ENCODE data around the gene PROZ.
A peak's percentile ranks its signal among the peaks of the same experiment; 100 is the strongest.

Gene PROZ

DNA sequence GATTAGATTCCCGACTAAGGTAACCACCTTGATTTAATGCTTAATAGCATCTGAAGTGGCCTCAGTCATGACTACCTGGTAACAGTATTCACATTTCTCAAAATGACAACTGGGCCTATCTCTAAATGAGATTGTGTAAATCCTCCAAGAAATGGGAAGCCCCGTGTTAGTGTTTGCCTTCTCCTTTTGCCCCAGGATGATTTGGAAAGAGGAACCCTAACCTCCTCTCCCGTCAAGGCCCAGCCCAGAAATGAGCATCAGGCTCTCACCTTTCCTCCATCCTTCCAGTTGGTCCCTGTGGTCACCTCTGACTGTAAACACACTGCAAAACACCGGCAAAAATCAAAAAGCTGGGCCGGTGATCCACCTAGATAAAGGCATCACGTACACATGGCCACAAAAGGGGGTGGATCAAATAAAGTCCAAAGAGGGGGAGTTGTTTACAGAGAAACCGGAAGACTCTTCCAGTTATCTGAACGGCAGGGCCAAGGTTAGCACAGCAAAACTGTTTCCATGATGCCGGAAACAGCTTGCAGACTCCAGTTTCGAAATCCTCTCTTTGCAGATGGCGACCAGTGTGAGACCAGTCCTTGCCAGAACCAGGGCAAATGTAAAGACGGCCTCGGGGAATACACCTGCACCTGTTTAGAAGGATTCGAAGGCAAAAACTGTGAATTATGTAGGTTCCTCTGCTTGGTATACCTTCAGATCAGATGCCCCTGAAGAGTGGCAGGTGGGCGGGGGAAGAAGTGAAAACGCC, 19.5 kb upstream of the PROZ start:
- no peak overlapping the region for H4K8ac ChIP-seq (ENCODE audit: low read length)
- WGBS = 93% methylated on average over 16 of the region's 16 CpGs
- peaks cover 0 to 15% of the 10 kb centered on the region in 2 experiments for H3K36me3 ChIP-seq (ENCODE audit: control insufficient read depth in 1 of 2, insufficient read depth in 2 of 2, low read depth in 1 of 2, low read length in 2 of 2)
- H3K4ac ChIP-seq (ENCODE audit: low read depth in 1 of 2, low read length in 2 of 2) = no peak overlapping the region
- H2AK5ac ChIP-seq (ENCODE audit: low read length, severe bottlenecking) = no peak overlapping the region
- H3K9me3 ChIP-seq (ENCODE audit: control insufficient read depth, low read length) = no peaks in the 10 kb centered on the region
- no peaks in the 10 kb centered on the region for H3K79me1 ChIP-seq (replicated peaks; ENCODE audit: low read length, poor library complexity, severe bottlenecking)
- no peak overlapping the region for H4K91ac ChIP-seq (ENCODE audit: low read length)
- H3K27me3 ChIP-seq (ENCODE audit: control insufficient read depth in 1 of 2, insufficient read depth in 1 of 2, low read length in 2 of 2) = peaks cover 0 to 12% of the 10 kb centered on the region in 2 experiments
- H3K18ac ChIP-seq (ENCODE audit: low read depth in 1 of 2, low read length in 2 of 2) = no peak overlapping the region
- no peak overlapping the region for H3K23ac ChIP-seq (ENCODE audit: low read length in 2 of 2)
- H2BK15ac ChIP-seq (ENCODE audit: low read depth, poor library complexity, severe bottlenecking) = no peak overlapping the region
- no peak for DNase-seq
- peak overlapping the region; percentile 27 for H2AFZ ChIP-seq (ENCODE audit: low read depth, low read length)
- no peak overlapping the region for H3K4me3 ChIP-seq (ENCODE audit: insufficient read depth in 1 of 2, low read depth in 1 of 2, low read length in 2 of 2)
- no peak overlapping the region for H3K9ac ChIP-seq (ENCODE audit: low read length)
- H3K14ac ChIP-seq (ENCODE audit: low read length in 2 of 2) = no peak overlapping the region
- H3K4me1 ChIP-seq (ENCODE audit: control insufficient read depth, insufficient read depth, low read depth, low read length) = no peaks in the 10 kb centered on the region
- H2BK5ac ChIP-seq (ENCODE audit: low read depth, low read length, poor library complexity, severe bottlenecking) = no peak overlapping the region
- H2BK120ac ChIP-seq (ENCODE audit: low read depth, low read length) = no peak overlapping the region
- no peak overlapping the region for H2BK12ac ChIP-seq (ENCODE audit: low read length in 2 of 2)
- no peak overlapping the region for H3K27ac ChIP-seq (ENCODE audit: low read length, poor library complexity, severe bottlenecking)
- H3K4me2 ChIP-seq (ENCODE audit: low read length, poor library complexity, severe bottlenecking) = no peak overlapping the region

DNA sequence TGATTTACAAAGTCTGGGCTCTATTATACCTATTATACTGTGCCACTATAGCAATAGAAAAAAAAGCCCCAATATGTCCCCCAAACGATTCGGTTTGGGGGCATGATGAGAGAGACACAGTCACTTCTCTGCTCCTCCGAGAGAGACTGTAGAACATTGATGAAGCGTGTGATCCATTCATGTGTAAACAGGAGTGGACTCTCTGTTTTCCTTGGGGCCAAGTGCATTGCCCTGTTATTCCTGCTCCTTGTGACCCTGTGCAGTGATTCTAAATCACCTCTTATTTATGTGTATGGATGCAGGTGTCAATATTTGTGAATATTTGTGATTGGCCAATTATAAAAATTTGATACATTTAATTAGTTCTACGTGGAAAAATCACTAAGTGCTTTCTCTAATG, 18.9 kb upstream of the PROZ start:
- no peak overlapping the region for H4K91ac ChIP-seq (ENCODE audit: low read length)
- H3K4me1 ChIP-seq (ENCODE audit: control insufficient read depth, insufficient read depth, low read depth, low read length) = no peaks in the 10 kb centered on the region
- no peak overlapping the region for H2BK5ac ChIP-seq (ENCODE audit: low read depth, low read length, poor library complexity, severe bottlenecking)
- peaks cover 0 to 15% of the 10 kb centered on the region in 2 experiments for H3K36me3 ChIP-seq (ENCODE audit: control insufficient read depth in 1 of 2, insufficient read depth in 2 of 2, low read depth in 1 of 2, low read length in 2 of 2)
- H3K9me3 ChIP-seq (ENCODE audit: control insufficient read depth, low read length) = no peaks in the 10 kb centered on the region
- no peak overlapping the region for H3K4me2 ChIP-seq (ENCODE audit: low read length, poor library complexity, severe bottlenecking)
- no peak for DNase-seq
- H2BK120ac ChIP-seq (ENCODE audit: low read depth, low read length) = no peak overlapping the region
- H3K23ac ChIP-seq (ENCODE audit: low read length in 2 of 2) = no peak overlapping the region
- no peak overlapping the region for H2AK5ac ChIP-seq (ENCODE audit: low read length, severe bottlenecking)
- H2AFZ ChIP-seq (ENCODE audit: low read depth, low read length) = no peak overlapping the region
- 78% methylated on average over 5 of the region's 5 CpGs for WGBS
- H3K27ac ChIP-seq (ENCODE audit: low read length, poor library complexity, severe bottlenecking) = no peak overlapping the region
- H3K4me3 ChIP-seq (ENCODE audit: insufficient read depth in 1 of 2, low read depth in 1 of 2, low read length in 2 of 2) = no peak overlapping the region
- H3K79me1 ChIP-seq (replicated peaks; ENCODE audit: low read length, poor library complexity, severe bottlenecking) = no peaks in the 10 kb centered on the region
- H3K18ac ChIP-seq (ENCODE audit: low read depth in 1 of 2, low read length in 2 of 2) = no peak overlapping the region
- H3K14ac ChIP-seq (ENCODE audit: low read length in 2 of 2) = no peak overlapping the region
- peaks cover 0 to 12% of the 10 kb centered on the region in 2 experiments for H3K27me3 ChIP-seq (ENCODE audit: control insufficient read depth in 1 of 2, insufficient read depth in 1 of 2, low read length in 2 of 2)
- no peak overlapping the region for H2BK15ac ChIP-seq (ENCODE audit: low read depth, poor library complexity, severe bottlenecking)
- H4K8ac ChIP-seq (ENCODE audit: low read length) = no peak overlapping the region
- no peak overlapping the region for H3K9ac ChIP-seq (ENCODE audit: low read length)
- H2BK12ac ChIP-seq (ENCODE audit: low read length in 2 of 2) = no peak overlapping the region
- no peak overlapping the region for H3K4ac ChIP-seq (ENCODE audit: low read depth in 1 of 2, low read length in 2 of 2)

DNA sequence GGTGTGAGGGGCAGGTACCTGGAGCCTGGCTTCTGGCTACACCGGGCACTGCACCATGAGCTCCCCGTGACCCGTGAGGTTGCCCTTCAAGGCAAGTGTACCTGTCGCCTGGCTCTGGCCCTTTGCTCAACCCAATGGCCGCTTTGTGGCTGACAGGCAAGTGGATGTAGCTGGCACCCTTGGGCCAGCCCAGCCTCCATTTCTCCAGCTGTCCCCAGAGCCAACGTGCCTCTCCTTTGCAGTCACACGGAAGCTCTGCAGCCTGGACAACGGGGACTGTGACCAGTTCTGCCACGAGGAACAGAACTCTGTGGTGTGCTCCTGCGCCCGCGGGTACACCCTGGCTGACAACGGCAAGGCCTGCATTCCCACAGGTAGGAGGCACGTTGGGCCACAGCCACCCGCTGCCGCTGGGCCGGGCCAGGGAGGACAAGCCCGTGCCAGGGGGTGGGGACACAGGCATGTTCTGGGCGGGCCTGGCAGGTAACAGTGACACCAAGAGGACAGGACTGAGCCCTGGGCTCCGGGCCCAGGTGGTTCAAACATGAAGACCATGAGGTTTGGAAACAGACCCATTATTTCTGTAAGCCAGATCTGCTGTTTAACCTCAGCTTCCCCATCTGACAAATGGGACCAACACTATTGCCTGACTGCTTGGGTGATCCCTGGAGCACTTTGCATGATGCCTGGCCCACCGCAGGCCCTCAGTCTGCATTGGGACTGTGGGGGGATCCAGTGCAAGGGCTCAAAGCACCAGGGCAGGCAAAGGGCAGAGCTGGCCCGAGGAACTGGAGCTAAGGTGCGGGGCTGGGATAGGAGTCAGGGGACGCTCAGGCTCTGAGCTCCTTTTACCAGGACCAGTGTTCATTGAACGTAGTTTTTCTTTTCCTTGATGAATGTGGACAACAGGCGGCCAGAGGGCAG, 17.5 kb upstream of the PROZ start:
- Histone ChIP-seq H3K4me3 (ENCODE audit: insufficient read depth in 1 of 2, low read depth in 1 of 2, low read length in 2 of 2) (no peak overlapping the region), H2AFZ (ENCODE audit: low read depth, low read length) (no peak overlapping the region), H4K91ac (ENCODE audit: low read length) (no peak overlapping the region), H2BK12ac (ENCODE audit: low read length in 2 of 2) (no peak overlapping the region), H3K27me3 (ENCODE audit: control insufficient read depth in 1 of 2, insufficient read depth in 1 of 2, low read length in 2 of 2) (peaks cover 0 to 12% of the 10 kb centered on the region in 2 experiments), H3K4me2 (ENCODE audit: low read length, poor library complexity, severe bottlenecking) (no peak overlapping the region), H4K8ac (ENCODE audit: low read length) (no peak overlapping the region), H3K4me1 (ENCODE audit: control insufficient read depth, insufficient read depth, low read depth, low read length) (no peaks in the 10 kb centered on the region), H2BK5ac (ENCODE audit: low read depth, low read length, poor library complexity, severe bottlenecking) (no peak overlapping the region), H2AK5ac (ENCODE audit: low read length, severe bottlenecking) (no peak overlapping the region), H2BK120ac (ENCODE audit: low read depth, low read length) (no peak overlapping the region), H3K23ac (ENCODE audit: low read length in 2 of 2) (no peak overlapping the region), H3K9ac (ENCODE audit: low read length) (no peak overlapping the region), H2BK15ac (ENCODE audit: low read depth, poor library complexity, severe bottlenecking) (no peak overlapping the region), H3K27ac (ENCODE audit: low read length, poor library complexity, severe bottlenecking) (no peak overlapping the region), H3K14ac (ENCODE audit: low read length in 2 of 2) (no peak overlapping the region), H3K79me1 (replicated peaks; ENCODE audit: low read length, poor library complexity, severe bottlenecking) (no peaks in the 10 kb centered on the region), H3K9me3 (ENCODE audit: control insufficient read depth, low read length) (no peaks in the 10 kb centered on the region), H3K4ac (ENCODE audit: low read depth in 1 of 2, low read length in 2 of 2) (no peak overlapping the region), H3K36me3 (ENCODE audit: control insufficient read depth in 1 of 2, insufficient read depth in 2 of 2, low read depth in 1 of 2, low read length in 2 of 2) (peaks cover 0 to 15% of the 10 kb centered on the region in 2 experiments), H3K18ac (ENCODE audit: low read depth in 1 of 2, low read length in 2 of 2) (no peak overlapping the region)
- no peak for DNase-seq
- WGBS = 93% methylated on average over 26 of the region's 26 CpGs

DNA sequence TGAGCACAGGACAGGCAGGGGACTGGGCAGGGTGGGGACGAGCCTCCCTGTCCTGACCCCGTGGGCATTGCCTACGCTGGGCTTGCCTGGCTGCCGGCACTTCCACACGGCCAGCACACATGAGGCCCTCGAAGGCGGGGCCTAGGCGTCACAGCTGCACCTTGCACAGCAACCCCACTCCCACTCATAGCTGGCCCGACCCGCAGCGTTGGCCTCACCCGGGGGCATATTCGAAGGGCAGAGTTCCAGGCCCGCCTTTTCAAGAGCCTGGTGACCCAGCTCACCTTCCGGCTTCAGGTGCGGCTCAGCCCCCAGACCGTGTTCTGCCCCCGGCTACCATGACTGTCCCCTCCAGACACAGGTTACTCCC, 16.9 kb upstream of the PROZ start:
- H3K9ac ChIP-seq (ENCODE audit: low read length) = no peak overlapping the region
- H4K91ac ChIP-seq (ENCODE audit: low read length) = no peak overlapping the region
- no peak overlapping the region for H3K23ac ChIP-seq (ENCODE audit: low read length in 2 of 2)
- H4K8ac ChIP-seq (ENCODE audit: low read length) = no peak overlapping the region
- no peak overlapping the region for H3K27ac ChIP-seq (ENCODE audit: low read length, poor library complexity, severe bottlenecking)
- H2BK120ac ChIP-seq (ENCODE audit: low read depth, low read length) = no peak overlapping the region
- H3K18ac ChIP-seq (ENCODE audit: low read depth in 1 of 2, low read length in 2 of 2) = no peak overlapping the region
- no peak overlapping the region for H3K4me3 ChIP-seq (ENCODE audit: insufficient read depth in 1 of 2, low read depth in 1 of 2, low read length in 2 of 2)
- H3K36me3 ChIP-seq (ENCODE audit: control insufficient read depth in 1 of 2, insufficient read depth in 2 of 2, low read depth in 1 of 2, low read length in 2 of 2) = peaks cover 0 to 15% of the 10 kb centered on the region in 2 experiments
- H3K4ac ChIP-seq (ENCODE audit: low read depth in 1 of 2, low read length in 2 of 2) = no peak overlapping the region
- H3K27me3 ChIP-seq (ENCODE audit: control insufficient read depth in 1 of 2, insufficient read depth in 1 of 2, low read length in 2 of 2) = peaks cover 0 to 12% of the 10 kb centered on the region in 2 experiments
- H3K9me3 ChIP-seq (ENCODE audit: control insufficient read depth, low read length) = no peaks in the 10 kb centered on the region
- H2BK15ac ChIP-seq (ENCODE audit: low read depth, poor library complexity, severe bottlenecking) = no peak overlapping the region
- H2BK12ac ChIP-seq (ENCODE audit: low read length in 2 of 2) = no peak overlapping the region
- DNase-seq = no peak
- H3K79me1 ChIP-seq (replicated peaks; ENCODE audit: low read length, poor library complexity, severe bottlenecking) = no peaks in the 10 kb centered on the region
- no peak overlapping the region for H2AFZ ChIP-seq (ENCODE audit: low read depth, low read length)
- H2AK5ac ChIP-seq (ENCODE audit: low read length, severe bottlenecking) = no peak overlapping the region
- H2BK5ac ChIP-seq (ENCODE audit: low read depth, low read length, poor library complexity, severe bottlenecking) = no peak overlapping the region
- H3K4me2 ChIP-seq (ENCODE audit: low read length, poor library complexity, severe bottlenecking) = no peak overlapping the region
- H3K4me1 ChIP-seq (ENCODE audit: control insufficient read depth, insufficient read depth, low read depth, low read length) = no peaks in the 10 kb centered on the region
- 94% methylated on average over 18 of the region's 18 CpGs for WGBS
- no peak overlapping the region for H3K14ac ChIP-seq (ENCODE audit: low read length in 2 of 2)
